ENCODE data around the gene CREB3L1.
A peak's percentile ranks its signal among the peaks of the same experiment; 100 is the strongest.

CREB3L1 gene, protein sequence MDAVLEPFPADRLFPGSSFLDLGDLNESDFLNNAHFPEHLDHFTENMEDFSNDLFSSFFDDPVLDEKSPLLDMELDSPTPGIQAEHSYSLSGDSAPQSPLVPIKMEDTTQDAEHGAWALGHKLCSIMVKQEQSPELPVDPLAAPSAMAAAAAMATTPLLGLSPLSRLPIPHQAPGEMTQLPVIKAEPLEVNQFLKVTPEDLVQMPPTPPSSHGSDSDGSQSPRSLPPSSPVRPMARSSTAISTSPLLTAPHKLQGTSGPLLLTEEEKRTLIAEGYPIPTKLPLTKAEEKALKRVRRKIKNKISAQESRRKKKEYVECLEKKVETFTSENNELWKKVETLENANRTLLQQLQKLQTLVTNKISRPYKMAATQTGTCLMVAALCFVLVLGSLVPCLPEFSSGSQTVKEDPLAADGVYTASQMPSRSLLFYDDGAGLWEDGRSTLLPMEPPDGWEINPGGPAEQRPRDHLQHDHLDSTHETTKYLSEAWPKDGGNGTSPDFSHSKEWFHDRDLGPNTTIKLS

DNA sequence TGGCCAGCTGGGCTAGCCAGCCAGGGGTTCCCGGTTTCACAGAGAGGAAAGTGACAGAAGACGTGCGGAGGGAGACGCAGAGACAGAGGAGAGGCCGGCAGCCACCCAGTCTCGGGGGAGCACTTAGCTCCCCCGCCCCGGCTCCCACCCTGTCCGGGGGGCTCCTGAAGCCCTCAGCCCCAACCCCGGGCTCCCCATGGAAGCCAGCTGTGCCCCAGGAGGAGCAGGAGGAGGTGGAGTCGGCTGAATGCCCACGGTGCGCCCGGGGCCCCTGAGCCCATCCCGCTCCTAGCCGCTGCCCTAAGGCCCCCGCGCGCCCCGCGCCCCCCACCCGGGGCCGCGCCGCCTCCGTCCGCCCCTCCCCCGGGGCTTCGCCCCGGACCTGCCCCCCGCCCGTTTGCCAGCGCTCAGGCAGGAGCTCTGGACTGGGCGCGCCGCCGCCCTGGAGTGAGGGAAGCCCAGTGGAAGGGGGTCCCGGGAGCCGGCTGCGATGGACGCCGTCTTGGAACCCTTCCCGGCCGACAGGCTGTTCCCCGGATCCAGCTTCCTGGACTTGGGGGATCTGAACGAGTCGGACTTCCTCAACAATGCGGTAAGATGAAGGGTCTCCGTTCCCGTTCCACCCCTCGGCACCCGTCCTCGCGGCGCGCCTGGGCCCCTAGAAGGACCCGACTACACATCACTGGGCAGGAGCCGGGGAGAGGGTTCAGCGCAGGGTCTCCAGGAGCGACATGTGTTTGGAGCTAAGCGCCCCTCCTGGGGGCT, at the start of gene CREB3L1:
TSS of gene CREB3L1 (plus strand) at position 41 of the 765 bp plus-strand sequence. CDS start at position 491, 450 bp downstream.
- ChIA-PET CTCF (interaction anchor here (0.7 to 7.2 kb wide), 23 partner anchors 9 to 113 kb away, joined by 3 to 96 read pairs (median 5); partner anchors contain the start of gene CHRM4), POLR2A (interaction anchor here (0.6 to 5.1 kb wide), 10 partner anchors 9 to 53 kb away, joined by 3 to 58 read pairs (median 4); no protein-coding TSS in a partner anchor)
- TF ChIP-seq, protein P1, sequence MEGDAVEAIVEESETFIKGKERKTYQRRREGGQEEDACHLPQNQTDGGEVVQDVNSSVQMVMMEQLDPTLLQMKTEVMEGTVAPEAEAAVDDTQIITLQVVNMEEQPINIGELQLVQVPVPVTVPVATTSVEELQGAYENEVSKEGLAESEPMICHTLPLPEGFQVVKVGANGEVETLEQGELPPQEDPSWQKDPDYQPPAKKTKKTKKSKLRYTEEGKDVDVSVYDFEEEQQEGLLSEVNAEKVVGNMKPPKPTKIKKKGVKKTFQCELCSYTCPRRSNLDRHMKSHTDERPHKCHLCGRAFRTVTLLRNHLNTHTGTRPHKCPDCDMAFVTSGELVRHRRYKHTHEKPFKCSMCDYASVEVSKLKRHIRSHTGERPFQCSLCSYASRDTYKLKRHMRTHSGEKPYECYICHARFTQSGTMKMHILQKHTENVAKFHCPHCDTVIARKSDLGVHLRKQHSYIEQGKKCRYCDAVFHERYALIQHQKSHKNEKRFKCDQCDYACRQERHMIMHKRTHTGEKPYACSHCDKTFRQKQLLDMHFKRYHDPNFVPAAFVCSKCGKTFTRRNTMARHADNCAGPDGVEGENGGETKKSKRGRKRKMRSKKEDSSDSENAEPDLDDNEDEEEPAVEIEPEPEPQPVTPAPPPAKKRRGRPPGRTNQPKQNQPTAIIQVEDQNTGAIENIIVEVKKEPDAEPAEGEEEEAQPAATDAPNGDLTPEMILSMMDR (IDR thresholded peaks at IDR 0.05; ENCODE audit: insufficient read depth, low read length, missing control alignments): no peak
- H3K4me3 ChIP-seq (ENCODE audit: low read depth, low read length): peak within 1 kb of the TSS; percentile 95
- no peak for DNase-seq (ENCODE audit: low read depth, low spot score)

DNA sequence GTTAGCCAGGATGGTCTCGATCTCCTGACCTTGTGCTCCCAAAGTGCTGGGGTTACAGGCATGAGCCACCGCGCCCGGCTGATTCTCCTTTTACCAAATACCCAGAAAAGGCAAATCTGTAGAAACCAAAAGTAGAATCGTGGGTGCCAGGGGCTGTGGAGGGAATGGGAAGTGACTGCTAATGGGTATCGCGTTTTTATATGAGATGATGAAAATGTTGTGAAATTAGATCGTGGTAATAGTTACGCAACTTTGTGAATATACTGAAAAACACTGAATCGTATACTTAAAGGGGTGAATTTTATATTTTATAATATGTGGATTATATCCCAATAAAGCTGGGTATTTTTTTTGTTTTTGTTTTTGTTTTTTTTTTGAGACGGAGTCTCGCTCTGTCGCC, 48.2 kb upstream of the CREB3L1 start:
- ChIA-PET CTCF (interaction anchor here (0.9 kb wide), 1 partner anchor 10 kb away, joined by 3 read pairs; no protein-coding TSS in a partner anchor), POLR2A (no interaction called here)
- DNase-seq (ENCODE audit: low read depth, low spot score): no peak
- no peak overlapping the region for H3K4me3 ChIP-seq (ENCODE audit: low read depth, low read length)
- TF ChIP-seq, protein P1 (IDR thresholded peaks at IDR 0.05; ENCODE audit: insufficient read depth, low read length, missing control alignments): no peak

DNA sequence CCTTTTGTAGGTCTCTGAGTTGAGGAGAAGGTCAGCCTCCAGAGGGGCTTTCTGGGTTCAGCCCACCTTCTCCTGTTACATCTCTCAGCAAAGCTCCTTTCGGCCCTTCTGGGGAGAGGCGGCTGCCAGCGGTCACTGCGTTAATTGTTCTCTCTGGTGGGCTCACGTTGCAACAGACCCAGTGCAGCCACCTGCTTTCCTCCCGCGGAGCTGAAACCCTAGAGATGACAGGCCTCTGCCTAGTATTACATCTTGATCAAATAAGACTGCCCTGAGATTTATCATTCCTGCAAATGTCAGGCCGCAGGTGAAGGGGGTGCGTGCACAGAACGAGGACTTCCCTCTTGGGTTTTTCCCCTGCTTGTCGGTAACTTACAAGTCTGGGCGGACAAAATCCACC, 43.2 kb upstream of the CREB3L1 start:
- TF ChIP-seq, protein P1 (IDR thresholded peaks at IDR 0.05; ENCODE audit: insufficient read depth, low read length, missing control alignments): no peak
- DNase-seq (ENCODE audit: low read depth, low spot score): no peak
- H3K4me3 ChIP-seq (ENCODE audit: low read depth, low read length): no peak overlapping the region
- ChIA-PET POLR2A (no interaction called here), CTCF (interaction anchor here (0.8 to 1.4 kb wide), 3 partner anchors 62 to 77 kb away, joined by 3 to 4 read pairs (median 3); no protein-coding TSS in a partner anchor)

DNA sequence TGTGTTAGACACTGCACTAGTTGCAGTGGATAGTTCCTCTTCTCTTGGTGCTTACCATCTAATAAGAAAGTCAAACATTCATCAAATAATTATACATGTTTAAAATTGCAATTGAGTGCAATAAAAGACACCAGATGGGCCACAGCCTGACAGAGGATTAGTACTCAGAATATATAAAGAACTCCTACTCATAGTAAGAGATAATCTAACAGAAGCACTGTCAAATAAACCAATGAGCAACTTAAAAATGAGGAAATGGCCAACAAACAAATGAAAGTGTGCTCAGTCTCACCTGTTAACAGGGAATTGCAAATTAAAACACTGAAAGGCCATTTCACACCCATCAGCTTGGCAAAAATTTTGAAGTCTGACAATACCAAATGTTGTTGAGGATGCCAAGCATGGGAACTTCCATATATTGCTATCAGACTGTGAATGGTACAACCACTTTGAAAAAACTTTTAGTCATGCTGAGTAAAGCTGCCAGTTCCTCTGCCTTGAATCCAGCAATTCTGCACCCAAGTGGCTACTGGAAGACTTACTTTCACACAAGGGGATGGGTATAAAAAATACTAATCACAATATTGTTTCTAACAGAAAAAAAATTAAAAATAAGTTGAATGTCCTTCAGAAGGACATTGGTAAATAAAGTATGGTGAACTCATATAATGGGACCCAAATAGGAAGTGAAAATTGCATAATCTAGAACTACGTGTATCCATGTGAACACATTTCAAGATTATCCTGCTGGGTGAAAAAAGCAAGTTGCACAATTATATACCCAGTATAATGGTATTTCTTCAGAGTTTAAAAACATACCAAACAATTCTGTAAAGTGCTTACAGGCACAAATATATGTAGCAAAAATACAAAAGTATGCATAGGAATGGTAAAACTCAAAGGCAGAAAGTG, 41.4 kb upstream of the CREB3L1 start:
- TF ChIP-seq, protein P1 (IDR thresholded peaks at IDR 0.05; ENCODE audit: insufficient read depth, low read length, missing control alignments): no peak
- no peak for DNase-seq (ENCODE audit: low read depth, low spot score)
- H3K4me3 ChIP-seq (ENCODE audit: low read depth, low read length): no peak overlapping the region
- POLR2A ChIA-PET: no interaction called here
- CTCF ChIA-PET: interaction anchor here (4.0 to 15.6 kb wide), 6 partner anchors 37 to 270 kb away, joined by 19 to 661 read pairs (median 44); partner anchors contain the start of gene DGKZ

DNA sequence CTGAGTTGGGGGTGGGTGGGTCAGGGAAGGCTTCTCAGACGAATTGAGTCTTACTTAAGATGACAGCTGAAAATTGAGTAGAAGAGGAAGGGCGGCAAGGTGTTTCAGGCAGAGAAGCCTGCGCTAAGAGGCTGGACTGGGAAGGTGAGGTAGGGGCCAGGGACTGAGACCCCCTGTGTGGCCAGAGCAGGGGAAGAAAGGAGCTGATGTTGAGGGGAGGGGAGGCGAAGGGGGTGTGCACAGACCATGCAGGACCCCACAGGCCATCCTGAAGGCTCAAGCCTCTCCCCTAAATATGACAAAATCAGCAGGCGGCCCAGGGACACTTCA, 40.6 kb upstream of the CREB3L1 start:
- TF ChIP-seq, protein P1 (IDR thresholded peaks at IDR 0.05; ENCODE audit: insufficient read depth, low read length, missing control alignments): no peak
- ChIA-PET POLR2A (interaction anchor here (1.5 kb wide), 1 partner anchor 62 kb away, joined by 3 read pairs; no protein-coding TSS in a partner anchor), CTCF (interaction anchor here (1.7 to 15.6 kb wide), 11 partner anchors 12 to 271 kb away, joined by 3 to 661 read pairs (median 45); partner anchors contain the start of genes CREB3L1 and DGKZ)
- DNase-seq (ENCODE audit: low read depth, low spot score): no peak
- no peak overlapping the region for H3K4me3 ChIP-seq (ENCODE audit: low read depth, low read length)
